22Rv1 (cell line): ENCODE data around the gene NBEA.
"Not testable (repeated sequence)": the region's sequence is repeated elsewhere in the genome, so short reads cannot be mapped to it uniquely, and the experiment has no call there.

Experiments used
- H3K27ac ChIP-seq: fragments of 450-650 bp; 2 replicates; pipeline ENCODE4 v1.5.1; 2017
- ZFX ChIP-seq: fragments of 450-650 bp; IDR thresholded peaks from 2 replicates; pipeline ENCODE4 v1.6.1; 2017; ENCODE audit warnings: antibody characterized with exemption, borderline replicate concordance
- TF ChIP-seq, protein P1 (sequence below): fragments of 450-650 bp; IDR thresholded peaks from 2 replicates; pipeline ENCODE4 v1.5.1; 2017; ENCODE audit warnings: mild to moderate bottlenecking

NBEA gene

DNA sequence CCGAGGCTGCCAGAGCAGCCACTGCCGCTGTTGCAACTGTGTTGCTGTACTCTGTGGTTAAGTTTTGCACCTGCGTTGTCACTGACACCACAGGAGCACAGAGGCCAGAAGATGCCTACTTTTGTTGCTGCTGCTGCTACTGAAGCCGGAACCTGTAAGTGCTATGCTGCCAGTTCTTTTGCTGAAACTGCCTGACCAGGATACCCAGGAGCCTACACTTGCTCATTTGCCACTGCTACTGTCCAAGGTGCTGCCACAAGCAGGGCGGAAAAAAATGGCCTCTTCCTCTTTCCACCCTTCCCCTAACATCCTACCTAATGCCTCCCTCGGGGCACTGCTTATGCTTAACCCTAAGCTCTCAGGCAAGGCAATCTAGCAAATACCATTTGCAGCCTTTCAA lies 29.0 kb upstream of the NBEA start:
- H3K27ac ChIP-seq = no peak overlapping the region
- TF ChIP-seq, protein P1, sequence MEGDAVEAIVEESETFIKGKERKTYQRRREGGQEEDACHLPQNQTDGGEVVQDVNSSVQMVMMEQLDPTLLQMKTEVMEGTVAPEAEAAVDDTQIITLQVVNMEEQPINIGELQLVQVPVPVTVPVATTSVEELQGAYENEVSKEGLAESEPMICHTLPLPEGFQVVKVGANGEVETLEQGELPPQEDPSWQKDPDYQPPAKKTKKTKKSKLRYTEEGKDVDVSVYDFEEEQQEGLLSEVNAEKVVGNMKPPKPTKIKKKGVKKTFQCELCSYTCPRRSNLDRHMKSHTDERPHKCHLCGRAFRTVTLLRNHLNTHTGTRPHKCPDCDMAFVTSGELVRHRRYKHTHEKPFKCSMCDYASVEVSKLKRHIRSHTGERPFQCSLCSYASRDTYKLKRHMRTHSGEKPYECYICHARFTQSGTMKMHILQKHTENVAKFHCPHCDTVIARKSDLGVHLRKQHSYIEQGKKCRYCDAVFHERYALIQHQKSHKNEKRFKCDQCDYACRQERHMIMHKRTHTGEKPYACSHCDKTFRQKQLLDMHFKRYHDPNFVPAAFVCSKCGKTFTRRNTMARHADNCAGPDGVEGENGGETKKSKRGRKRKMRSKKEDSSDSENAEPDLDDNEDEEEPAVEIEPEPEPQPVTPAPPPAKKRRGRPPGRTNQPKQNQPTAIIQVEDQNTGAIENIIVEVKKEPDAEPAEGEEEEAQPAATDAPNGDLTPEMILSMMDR = no peak
- TF ChIP-seq ZFX = no peak

DNA sequence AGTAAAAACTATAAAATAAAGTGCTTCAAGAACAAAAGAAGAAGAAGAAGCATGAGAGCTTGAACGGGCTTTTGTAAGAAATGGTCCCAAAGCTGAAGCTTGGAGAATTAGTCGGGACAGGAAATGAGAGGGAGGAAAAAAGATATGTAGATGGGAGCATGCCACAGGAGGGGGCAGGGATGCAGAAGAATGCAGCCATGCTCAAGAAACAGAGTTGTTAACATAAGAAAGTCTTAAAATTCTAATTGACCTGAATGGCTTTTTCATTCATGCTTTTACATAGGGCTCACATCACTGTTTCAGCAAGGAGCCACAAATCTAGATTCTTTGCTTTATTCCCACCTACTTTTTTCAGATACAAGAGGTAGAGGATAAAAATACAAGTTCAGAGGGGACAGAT lies 27.7 kb upstream of the NBEA start:
- H3K27ac ChIP-seq = no peak overlapping the region
- TF ChIP-seq ZFX = no peak
- TF ChIP-seq, protein P1 = no peak

DNA sequence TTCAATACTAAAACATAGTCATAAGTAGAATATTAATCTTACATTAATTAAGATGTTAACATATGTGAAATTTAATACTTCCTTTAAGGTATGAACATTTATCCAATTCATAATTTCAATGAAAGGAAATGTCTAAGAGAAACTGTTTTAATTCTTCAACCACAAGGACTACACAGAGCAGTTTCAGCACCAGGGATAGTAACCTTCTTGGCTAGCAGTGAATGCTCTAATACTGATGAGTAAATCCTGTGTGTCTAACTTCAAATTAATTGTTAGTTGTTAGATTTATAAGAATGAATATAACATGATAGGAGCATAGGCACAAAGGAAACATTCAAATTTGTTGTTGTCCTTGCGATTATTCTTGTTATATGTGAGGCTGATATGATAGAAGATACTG lies 15.6 kb upstream of the NBEA start:
- H3K27ac ChIP-seq = no peak overlapping the region
- TF ChIP-seq, protein P1 = no peak
- no peak for TF ChIP-seq ZFX

DNA sequence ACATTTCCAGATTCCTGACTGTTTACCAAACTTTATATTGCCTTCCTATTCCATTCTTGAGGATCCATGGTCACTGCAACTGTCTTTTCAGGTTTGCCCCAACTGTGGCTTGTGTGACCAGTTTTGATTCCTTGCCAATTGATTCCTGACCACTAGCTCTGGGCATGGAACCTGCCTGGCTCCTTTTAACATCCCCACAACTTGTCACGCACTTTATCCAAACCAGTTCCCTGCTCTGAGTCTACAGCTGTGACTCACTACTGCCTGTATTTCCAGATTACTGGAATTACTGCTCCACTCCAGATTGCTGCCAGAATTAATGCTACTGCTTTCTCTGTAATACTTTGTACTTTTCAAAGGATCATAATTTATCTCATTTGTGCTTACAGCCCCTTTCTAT lies 13.4 kb upstream of the NBEA start:
- not testable (repeated sequence) for H3K27ac ChIP-seq

DNA sequence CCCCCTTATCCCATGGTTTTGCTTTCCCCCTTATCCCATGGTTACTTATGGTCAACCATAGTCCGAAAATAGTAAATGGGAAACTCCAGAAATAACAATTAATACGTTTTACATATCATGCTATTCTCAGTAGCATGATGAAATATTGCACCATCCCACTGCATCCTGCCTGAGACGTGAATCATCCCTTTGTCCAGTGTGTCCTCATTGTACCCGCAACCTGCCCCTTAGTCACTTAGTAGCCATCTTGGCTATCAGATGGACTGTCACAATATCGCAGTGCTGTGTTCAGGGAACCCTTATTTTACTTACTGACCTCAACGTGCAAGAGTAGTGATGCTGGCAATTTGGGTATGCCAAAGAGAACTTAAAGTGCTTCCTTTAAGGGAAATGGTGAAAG lies 10.5 kb upstream of the NBEA start:
- TF ChIP-seq, protein P1 = no peak
- TF ChIP-seq ZFX = no peak
- H3K27ac ChIP-seq = no peak overlapping the region

DNA sequence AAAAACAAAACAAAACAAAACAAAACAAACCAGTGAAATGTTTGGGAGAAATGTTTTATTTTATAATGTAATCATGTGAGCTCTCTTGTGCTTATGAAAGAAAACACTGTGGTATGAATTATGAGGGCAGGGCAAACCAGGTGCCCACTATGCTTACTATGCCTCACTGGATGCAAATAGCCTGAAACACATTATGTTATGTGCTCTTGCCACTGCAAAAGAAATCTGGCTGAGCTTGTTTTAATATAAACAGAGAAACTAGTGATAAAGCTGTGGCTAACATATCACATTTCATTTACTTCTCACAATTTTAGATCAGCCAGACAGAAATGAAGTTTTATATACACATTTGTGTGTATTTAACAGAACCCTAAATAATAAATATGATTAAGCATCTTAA lies 8.7 kb upstream of the NBEA start:
- peak overlapping the region; percentile 7; the same call in 1 of the 2 replicates for H3K27ac ChIP-seq
- TF ChIP-seq ZFX = no peak
- TF ChIP-seq, protein P1 = no peak

DNA sequence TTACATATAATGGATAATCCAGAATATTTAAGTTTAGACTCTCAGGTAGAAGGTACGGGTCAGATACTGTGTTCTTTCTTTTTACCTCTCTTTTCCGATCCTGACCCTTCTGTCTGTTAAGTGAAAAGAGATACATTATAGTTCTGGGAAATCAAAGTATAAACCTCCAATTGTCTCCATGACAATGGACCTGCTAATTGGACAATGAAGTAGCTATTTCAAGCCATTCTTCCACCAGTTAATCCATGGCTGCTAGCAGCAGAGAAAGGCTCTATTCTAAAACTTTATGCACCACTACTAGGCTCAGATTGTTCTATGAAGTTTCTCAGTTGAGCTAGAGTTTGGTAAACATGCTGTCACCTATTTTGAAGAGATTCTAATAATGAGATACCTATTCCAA lies 8.3 kb upstream of the NBEA start:
- TF ChIP-seq, protein P1 = no peak
- TF ChIP-seq ZFX = no peak
- H3K27ac ChIP-seq = peak overlapping the region; percentile 7; the same call in 1 of the 2 replicates

DNA sequence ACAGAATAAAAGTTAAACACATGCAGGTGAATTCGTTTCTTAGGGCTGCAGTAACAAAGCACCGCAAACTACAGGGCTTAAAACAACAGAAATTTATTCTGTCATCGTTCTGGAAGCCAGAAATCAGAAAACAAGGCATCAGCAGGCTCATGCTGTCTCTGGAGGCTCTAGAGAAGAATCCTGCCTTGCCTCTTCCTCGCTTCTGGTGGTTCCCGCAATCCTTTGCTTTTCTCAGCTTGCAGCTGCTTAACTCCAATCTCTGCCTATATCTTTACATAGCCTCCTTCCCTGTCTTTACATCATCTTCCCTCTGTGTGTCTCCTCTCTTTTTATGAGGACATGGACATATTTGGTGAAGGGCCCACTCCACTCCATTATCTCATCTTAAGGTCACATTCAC lies 6.2 kb upstream of the NBEA start:
- H3K27ac ChIP-seq = no peak overlapping the region
- no peak for TF ChIP-seq ZFX
- TF ChIP-seq, protein P1 = no peak
